ENCODE data around the gene DST.

GRCh38 chr6:56518995-56519767 lies 123.5 kb downstream of the DST start:
- TF ChIP-seq CTCF (IDR thresholded peaks at IDR 0.05): no peak
- TF ChIP-seq EZH2 (IDR thresholded peaks at IDR 0.05; ENCODE audit: borderline replicate concordance, insufficient read depth, low read depth, low read length, poor library complexity, severe bottlenecking): no peak

All from B cell (primary cell).